Gastroesophageal sphincter (tissue), 3 donors: ENCODE data around the gene PIGW.

ENCODE experiments used
- EP300 ChIP-seq: sonication (generic); formaldehyde crosslinking; IDR thresholded peaks from one replicate; pipeline ENCODE4 v1.6.1; 2017; ENCODE audit warnings: antibody characterized with exemption, mild to moderate bottlenecking
- POLR2A ChIP-seq, 2 donors: fragments of 450-650 bp; IDR thresholded peaks; one replicate each; pipeline ENCODE4 v1.6.1; 2017; ENCODE audit warnings: antibody characterized with exemption in 2 of 2, mild to moderate bottlenecking in 2 of 2, moderate library complexity in 1 of 2
- TF ChIP-seq, protein P1 (sequence below), 4 experiments: fragments of 200-600 bp in 2 of 4; fragments of 450-650 bp in 2 of 4; sonication (generic) in 1 of 4; IDR thresholded peaks; one replicate each; pipeline ENCODE4 v1.5.1; 2017 to 2019; ENCODE audit warnings: antibody characterized with exemption in 4 of 4, mild to moderate bottlenecking in 2 of 4, moderate library complexity in 2 of 4

DNA sequence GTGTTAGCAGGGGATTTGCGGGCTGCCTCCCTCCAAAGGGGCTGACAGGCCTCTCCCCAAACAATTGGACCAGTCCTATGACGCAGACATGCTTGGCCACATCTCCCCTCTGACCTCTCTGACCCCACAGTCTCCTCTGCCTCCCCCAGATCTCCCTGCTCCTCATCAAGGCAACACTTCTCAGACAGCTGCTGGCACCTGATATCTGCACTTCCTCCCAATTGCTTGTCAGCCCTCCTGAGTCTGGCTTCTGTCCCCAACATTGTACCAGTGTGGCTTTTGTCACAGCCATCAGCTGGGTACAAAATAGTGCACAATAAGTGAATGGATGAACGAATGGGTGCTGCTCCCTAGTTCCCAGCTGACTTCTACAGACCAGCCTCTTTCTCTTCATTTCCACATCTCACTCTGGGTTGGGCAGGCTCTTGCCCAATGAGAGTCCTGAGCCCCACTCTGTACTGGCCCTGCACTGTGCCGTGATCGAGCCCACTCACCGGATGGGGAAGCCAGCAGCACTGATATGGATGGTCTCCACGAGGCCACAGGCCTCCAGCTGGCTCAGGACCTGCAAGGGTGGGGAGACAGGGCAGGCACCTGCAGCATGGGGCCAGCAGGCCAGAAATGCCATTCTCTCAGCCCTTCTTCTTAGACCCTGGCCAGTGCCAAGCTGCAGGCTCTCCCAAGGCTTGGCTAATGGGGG is 31.2 kb upstream of the PIGW start:
- TF ChIP-seq, protein P1, sequence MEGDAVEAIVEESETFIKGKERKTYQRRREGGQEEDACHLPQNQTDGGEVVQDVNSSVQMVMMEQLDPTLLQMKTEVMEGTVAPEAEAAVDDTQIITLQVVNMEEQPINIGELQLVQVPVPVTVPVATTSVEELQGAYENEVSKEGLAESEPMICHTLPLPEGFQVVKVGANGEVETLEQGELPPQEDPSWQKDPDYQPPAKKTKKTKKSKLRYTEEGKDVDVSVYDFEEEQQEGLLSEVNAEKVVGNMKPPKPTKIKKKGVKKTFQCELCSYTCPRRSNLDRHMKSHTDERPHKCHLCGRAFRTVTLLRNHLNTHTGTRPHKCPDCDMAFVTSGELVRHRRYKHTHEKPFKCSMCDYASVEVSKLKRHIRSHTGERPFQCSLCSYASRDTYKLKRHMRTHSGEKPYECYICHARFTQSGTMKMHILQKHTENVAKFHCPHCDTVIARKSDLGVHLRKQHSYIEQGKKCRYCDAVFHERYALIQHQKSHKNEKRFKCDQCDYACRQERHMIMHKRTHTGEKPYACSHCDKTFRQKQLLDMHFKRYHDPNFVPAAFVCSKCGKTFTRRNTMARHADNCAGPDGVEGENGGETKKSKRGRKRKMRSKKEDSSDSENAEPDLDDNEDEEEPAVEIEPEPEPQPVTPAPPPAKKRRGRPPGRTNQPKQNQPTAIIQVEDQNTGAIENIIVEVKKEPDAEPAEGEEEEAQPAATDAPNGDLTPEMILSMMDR (IDR thresholded peaks at IDR 0.05) = no peak
- TF ChIP-seq EP300 = no peak
- no peak for TF ChIP-seq POLR2A (IDR thresholded peaks at IDR 0.05)
